ENCODE measurements around the gene KIFBP. TPM values are rescaled to one million over a fixed set of nuclear protein-coding genes. Genes with fewer than 3 reads are reported as not detected.
"Not testable (repeated sequence)": the region's sequence is repeated elsewhere in the genome, so short reads cannot be mapped to it uniquely, and the experiment has no call there.

The KIFBP gene
- total RNA-seq, 2 donors from 2014 or later: 22.1 to 28.6 TPM

DNA sequence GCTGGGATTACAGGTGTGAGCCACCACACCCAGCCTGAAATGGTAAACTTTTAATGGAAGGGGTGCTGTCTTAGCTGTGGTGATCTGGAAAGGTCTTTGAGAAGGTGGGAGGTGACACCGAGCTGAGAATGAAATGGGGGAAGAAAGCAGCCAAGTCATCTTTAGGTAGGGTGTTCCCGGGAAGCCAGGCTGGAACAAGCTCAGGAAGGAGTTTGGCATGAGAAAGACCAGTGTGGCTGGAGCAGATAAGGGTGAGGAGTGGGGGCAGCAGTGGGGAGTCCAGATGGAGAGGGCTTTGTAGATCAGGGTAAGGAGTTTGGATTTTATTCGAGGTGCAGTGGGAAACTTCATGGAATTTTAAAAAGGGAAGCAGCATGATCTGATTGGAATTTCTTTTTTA is 30.0 kb downstream of the KIFBP start:
- Histone ChIP-seq H3K9ac (ENCODE audit: low read depth in 2 of 2, low read length in 2 of 2) (no peak overlapping the region), H3K27me3 (no peaks in the 10 kb centered on the region), H3K36me3 (no peaks in the 10 kb centered on the region), H3K4me1 (no peaks in the 10 kb centered on the region), H3K27ac (no peak overlapping the region), H3K9me3 (no peaks in the 10 kb centered on the region), H3K4me3 (no peak overlapping the region)
- TF ChIP-seq, protein P1, sequence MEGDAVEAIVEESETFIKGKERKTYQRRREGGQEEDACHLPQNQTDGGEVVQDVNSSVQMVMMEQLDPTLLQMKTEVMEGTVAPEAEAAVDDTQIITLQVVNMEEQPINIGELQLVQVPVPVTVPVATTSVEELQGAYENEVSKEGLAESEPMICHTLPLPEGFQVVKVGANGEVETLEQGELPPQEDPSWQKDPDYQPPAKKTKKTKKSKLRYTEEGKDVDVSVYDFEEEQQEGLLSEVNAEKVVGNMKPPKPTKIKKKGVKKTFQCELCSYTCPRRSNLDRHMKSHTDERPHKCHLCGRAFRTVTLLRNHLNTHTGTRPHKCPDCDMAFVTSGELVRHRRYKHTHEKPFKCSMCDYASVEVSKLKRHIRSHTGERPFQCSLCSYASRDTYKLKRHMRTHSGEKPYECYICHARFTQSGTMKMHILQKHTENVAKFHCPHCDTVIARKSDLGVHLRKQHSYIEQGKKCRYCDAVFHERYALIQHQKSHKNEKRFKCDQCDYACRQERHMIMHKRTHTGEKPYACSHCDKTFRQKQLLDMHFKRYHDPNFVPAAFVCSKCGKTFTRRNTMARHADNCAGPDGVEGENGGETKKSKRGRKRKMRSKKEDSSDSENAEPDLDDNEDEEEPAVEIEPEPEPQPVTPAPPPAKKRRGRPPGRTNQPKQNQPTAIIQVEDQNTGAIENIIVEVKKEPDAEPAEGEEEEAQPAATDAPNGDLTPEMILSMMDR (IDR thresholded peaks at IDR 0.05): no peak
- no peak for DNase-seq
- intact Hi-C loops (cut with DNase I): no loop called here

DNA sequence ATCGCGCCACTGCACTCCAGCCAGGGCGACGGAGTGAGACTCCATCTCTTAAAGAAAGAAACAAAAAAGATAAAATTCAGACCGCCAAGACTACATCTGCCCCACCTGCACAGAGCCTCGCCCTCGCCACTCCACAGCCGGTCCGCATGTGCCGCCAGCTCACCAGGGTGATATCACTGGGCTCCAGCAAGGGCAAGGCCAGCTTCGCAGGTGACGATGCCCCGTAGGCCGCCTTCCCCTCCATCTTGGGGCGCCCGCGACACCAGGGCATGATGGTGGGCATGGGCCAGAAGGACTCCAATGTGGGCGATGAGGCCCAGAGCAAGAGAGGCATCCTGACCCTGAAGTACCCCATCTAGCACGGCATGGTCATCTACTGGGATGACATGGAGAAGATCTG is 34.0 kb downstream of the KIFBP start:
- H3K9me3 ChIP-seq: no peaks in the 10 kb centered on the region
- TF ChIP-seq, protein P1 (IDR thresholded peaks at IDR 0.05): no peak
- no peaks in the 10 kb centered on the region for H3K36me3 ChIP-seq
- H3K4me3 ChIP-seq: no peak overlapping the region
- no peaks in the 10 kb centered on the region for H3K4me1 ChIP-seq
- no peak overlapping the region for H3K27ac ChIP-seq
- H3K9ac ChIP-seq (ENCODE audit: low read depth in 2 of 2, low read length in 2 of 2): no peak overlapping the region
- no peaks in the 10 kb centered on the region for H3K27me3 ChIP-seq
- DNase-seq: no peak
- intact Hi-C loops (cut with DNase I): no loop called here

DNA sequence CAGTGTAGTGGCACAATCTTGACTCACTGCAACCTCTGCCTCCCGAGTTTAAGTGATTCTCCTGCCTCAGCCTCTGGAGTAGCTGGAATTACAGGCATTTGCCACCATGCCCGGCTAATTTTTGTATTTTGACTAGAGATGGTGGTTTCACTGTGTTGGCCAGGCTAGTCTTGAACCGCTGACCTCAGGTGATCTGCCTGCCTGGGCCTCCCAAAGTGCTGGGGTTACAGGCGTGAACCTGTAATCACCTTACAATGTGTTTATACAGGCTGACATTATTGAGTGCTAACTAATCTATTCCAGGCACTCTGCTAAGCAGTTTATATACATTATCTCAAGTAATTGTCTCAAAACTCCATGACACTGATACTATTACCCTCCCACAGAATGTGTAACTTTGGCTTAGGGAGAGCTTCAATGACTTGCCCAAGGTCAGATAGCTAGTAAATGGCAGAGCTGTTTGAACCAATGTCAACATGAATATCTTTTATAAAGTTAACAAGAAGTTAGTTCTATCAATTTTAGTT is 36.8 kb downstream of the KIFBP start:
- Histone ChIP-seq H3K9me3 (no peaks in the 10 kb centered on the region), H3K4me3 (no peak overlapping the region), H3K9ac (ENCODE audit: low read depth in 2 of 2, low read length in 2 of 2) (no peak overlapping the region), H3K4me1 (no peaks in the 10 kb centered on the region), H3K27ac (no peak overlapping the region), H3K27me3 (no peaks in the 10 kb centered on the region), H3K36me3 (no peaks in the 10 kb centered on the region)
- intact Hi-C loops (cut with DNase I): no loop called here
- DNase-seq: no peak
- TF ChIP-seq, protein P1 (IDR thresholded peaks at IDR 0.05): no peak

DNA sequence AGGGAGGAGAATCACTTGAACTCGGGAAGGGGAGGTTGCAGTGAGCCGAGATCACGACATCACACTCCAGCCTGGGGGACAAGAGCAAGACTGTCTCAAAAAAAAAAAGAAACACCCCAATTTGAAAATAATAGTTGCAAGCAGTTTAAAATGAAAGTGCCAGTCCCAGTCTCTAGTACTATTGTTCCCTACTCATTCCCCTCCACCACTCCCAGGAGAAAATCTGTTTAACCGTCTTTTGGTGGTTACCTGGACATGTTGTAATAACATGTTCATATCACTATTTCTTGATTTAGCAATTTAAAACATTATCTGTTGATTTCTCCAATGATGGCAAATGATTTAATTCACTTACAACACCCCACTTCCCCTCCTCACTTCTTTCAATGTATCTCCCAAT is 44.7 kb downstream of the KIFBP start:
- H3K4me1 ChIP-seq: no peaks in the 10 kb centered on the region
- no peaks in the 10 kb centered on the region for H3K9me3 ChIP-seq
- no peaks in the 10 kb centered on the region for H3K36me3 ChIP-seq
- TF ChIP-seq, protein P1 (IDR thresholded peaks at IDR 0.05): no peak
- no peak overlapping the region for H3K9ac ChIP-seq (ENCODE audit: low read depth in 2 of 2, low read length in 2 of 2)
- H3K27me3 ChIP-seq: no peaks in the 10 kb centered on the region
- intact Hi-C loops (cut with DNase I): no loop called here
- DNase-seq: no peak
- H3K4me3 ChIP-seq: no peak overlapping the region
- H3K27ac ChIP-seq: no peak overlapping the region

DNA sequence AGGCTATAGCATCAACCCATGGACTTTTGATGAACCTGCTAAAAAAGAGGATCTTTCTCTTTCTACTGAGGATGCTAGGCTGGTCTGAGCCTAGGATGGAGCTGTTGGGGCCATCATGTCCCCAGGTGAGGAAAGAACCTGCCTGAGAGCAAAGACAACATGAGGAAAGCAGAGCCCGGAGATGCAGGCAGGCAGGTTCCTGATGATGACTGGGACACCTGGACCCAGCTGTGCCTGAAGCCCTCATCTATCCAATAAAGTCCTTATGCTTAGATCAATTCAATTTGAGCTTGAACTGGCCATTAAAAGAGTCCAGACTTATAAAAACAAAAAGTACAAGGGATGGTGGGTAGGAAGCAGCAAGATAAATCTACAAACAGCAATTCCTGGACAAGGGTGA is 48.9 kb downstream of the KIFBP start:
- Histone ChIP-seq H3K9ac (ENCODE audit: low read depth in 2 of 2, low read length in 2 of 2) (no peak overlapping the region), H3K9me3 (no peaks in the 10 kb centered on the region), H3K27ac (no peak overlapping the region), H3K4me1 (no peaks in the 10 kb centered on the region), H3K4me3 (no peak overlapping the region), H3K36me3 (no peaks in the 10 kb centered on the region), H3K27me3 (no peaks in the 10 kb centered on the region)
- intact Hi-C loops (cut with DNase I): no loop called here
- no peak for DNase-seq
- TF ChIP-seq, protein P1 (IDR thresholded peaks at IDR 0.05): no peak

DNA sequence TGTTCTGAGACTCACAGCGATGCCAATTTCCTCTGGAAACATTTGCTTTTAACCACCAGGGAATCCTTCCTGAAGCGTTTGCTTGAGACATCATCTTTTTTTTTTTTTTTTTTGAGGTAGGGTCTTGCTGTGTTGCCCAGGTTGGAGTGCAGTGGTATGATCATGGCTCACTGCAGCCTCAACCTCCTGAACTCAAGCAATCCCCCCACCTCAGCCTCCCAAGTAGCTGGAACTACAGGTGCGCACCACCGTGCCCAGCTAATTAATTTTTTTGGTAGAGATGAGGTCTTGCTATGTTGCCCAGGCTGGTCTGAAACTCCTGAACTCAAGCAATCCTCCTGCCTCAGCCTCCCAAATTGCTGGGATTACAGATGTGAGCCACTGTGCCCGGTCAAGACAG is 52.3 kb downstream of the KIFBP start:
- intact Hi-C loops (cut with DNase I); H3K4me3 ChIP-seq; H3K27ac ChIP-seq; H3K36me3 ChIP-seq; H3K9ac ChIP-seq (ENCODE audit: low read depth in 2 of 2, low read length in 2 of 2); H3K9me3 ChIP-seq; H3K4me1 ChIP-seq; H3K27me3 ChIP-seq; DNase-seq: not testable (repeated sequence)
